ENCODE data around the gene RALA.
"Not testable (repeated sequence)": the region's sequence is repeated elsewhere in the genome, so short reads cannot be mapped to it uniquely, and the experiment has no call there.

The RALA gene

DNA sequence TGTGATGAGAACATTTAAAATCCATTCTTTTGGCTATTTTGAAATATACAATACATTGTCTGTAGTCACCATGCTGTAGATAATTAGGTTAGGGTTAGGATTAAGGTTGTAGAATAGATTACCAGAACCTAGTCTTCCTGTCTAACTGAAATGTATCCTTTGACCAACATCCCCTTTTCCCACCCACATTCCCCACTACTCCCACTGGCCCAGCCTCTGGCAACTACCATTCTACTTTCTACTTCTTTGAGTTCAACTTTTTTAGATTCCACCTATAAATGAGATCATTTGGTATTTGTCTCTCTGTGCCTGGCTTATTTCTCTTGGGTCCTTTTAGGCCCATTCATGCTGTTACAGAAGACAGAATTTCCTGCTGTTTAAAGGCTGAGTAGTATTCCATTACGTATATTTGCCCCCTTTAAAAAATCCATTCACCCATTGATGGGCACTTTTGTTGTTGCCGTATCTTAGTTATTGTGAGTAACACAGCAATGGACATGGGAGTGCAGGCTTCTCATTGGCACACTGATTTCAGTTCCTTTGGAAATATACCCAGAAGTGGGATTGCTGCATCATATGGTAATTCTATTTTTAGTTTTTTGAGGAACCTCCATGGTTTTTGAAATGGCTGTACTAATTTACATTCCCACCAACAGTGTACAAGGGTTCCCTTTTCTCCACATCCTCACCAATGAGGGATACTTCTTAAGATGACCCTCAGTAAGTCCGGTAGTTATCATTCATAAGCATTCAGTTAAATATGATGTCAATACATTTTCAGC lies 104.0 kb downstream of the RALA start:
- DNase-seq (ENCODE audit: low read depth in 2 of 2), result no peak

GRCh38 chr7:39732837-39733804 lies 109.7 kb downstream of the RALA start:
- peak; percentile 93 to 97 for DNase-seq (ENCODE audit: low read depth in 2 of 2)

DNA sequence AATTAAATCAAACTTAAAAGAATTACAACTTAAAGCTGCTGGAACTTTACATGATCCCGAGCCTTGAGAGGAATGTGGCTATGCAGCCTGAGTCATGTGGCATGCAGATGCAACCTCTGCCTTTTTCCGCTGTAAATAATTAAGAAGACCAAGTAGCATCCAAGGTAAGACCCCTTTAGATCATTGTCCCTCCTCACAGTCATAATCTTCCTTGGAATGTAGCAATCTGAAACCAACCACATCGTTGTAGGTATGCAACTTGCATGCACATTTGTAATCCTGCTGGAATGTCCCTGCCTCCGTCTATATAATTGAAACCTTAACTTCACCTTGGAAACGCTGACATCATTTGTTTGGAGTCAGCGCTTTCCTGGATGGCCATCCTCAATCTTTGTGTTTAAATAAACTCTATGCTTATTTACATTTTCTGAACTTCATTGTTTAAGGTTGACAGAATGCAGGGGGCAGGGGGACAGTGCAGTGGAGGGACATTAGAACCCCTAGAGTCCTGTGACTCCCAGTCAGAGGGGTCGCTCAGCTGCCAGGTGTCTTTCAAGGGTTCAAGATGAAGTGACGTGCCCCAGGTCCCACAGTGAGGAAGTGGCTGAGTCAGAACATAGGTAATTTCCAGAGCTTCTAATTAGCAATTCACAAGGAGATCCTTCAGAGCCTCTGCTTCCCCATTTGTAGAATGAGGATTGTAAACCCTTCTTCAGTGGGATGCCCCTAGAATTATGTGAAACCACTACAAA lies 110.7 kb downstream of the RALA start:
- DNase-seq (ENCODE audit: low read depth in 2 of 2), result no peak

- no peak for DNase-seq (ENCODE audit: low read depth in 2 of 2)
Observed at GRCh38 chr7:39734633-39735004, 111.2 kb downstream of the RALA start.

DNA sequence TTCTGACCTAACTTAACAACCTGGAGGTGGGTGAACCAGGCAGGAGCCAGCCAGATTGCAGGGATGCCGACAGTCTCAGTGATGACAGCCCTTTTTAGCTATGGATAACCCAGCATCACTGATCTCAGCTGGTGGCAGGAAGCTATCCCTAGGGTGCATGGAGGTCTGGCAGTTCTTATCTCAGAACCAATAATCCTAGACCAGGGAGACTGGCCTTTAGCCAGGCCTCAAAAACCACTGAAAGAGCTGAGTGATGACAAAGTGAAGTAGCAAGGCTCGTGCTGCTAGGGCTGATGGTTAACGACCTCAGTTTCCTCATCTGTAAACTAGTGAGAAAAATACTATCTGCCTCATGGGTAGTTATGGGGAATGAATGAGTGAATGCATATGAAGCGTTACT lies 112.5 kb downstream of the RALA start:
- no peak for DNase-seq (ENCODE audit: low read depth in 2 of 2)

DNA sequence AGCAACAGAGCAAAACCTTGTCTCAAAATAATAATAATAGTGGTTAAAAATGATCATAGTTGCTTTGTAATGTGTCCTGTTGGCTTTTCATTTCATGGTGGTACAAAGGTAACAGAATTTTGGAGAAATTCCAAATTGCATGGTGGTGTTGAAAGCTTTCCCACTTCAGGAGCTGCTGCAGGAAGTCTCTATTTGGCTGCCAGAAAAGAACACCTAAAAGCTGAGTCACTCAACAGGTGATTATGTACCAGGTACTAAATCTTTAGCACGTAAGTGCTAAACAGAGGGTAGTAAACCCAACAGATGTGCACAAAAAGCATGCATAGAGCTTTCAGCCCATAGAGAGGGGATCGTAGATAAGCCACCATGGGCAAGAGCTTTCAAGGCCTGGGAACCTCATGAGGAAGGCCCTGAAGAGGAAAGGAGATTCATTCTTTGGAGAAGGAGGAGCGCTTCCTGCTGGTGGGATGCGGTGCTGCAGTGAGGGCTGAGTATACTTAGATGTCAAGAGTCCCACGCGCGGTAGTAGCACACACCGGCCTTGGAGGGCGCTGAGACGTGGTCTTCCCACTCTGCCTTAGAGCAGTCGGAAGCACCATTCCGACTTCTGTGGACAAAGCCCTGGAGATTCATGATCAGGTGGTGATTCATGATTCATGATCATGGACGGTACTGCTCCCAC lies 118.7 kb downstream of the RALA start:
- peak; percentile 19 to 41 for DNase-seq (ENCODE audit: low read depth in 2 of 2)

GRCh38 chr7:39744620-39745019 lies 121.2 kb downstream of the RALA start:
- DNase-seq (ENCODE audit: low read depth in 2 of 2), result no peak

DNA sequence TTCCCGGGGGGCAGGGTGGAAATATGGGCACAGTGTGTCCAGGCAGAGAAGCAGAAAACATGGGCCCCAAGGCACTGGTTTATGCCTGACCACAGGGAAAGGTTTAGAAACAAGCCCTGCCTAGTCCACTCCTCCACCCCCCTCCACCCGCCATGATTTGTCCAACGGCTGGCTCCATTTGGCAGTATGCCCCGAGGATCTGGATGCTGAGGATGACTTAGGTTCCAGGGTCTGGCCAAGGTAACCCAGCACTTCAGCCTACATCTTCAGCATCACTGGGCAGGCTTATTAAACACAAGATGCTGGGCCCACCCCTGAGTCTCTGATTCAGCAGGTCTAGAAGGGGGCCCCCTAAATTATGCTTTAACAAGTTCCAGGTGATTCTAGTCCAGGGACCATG lies 121.9 kb downstream of the RALA start:
- DNase-seq (ENCODE audit: low read depth in 2 of 2), result no peak

DNA sequence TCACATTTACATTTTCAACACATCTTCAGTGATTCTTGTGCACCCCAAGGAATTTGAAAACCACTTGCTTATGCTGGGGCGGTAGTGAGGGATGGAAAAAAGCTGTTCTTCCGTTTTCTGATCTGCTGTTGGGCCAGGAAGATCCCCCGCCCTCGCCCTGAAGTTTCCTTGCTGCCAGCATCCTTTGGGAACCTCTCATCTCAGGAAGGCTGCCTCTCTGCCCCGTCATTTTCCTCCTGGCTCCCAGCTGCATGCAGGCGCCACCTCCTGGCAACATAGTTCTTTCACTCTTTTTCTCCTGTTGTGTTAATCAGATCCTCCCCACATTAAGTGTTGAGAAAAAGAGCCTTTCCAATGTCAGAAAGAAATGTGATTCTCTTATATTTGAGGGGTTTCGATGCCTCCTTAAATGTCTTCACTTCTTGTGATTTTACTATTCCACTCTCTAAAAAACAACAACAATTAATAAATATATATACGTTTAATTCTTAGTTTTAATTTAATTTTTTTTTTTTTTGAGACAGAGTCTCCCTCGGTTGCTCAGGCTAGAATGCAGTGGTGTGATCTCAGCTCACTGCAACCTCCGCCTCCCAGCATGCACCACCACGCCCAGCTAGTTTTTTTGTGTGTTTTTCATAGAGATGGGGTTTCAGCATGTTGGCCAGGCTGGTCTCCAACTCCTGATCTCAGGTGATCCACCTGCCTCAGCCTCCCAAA lies 122.9 kb downstream of the RALA start:
- peak; percentile 37 to 40 for DNase-seq (ENCODE audit: low read depth in 2 of 2)

- no peak for DNase-seq (ENCODE audit: low read depth in 2 of 2)
Observed at GRCh38 chr7:39749177-39749576, 125.8 kb downstream of the RALA start.

DNA sequence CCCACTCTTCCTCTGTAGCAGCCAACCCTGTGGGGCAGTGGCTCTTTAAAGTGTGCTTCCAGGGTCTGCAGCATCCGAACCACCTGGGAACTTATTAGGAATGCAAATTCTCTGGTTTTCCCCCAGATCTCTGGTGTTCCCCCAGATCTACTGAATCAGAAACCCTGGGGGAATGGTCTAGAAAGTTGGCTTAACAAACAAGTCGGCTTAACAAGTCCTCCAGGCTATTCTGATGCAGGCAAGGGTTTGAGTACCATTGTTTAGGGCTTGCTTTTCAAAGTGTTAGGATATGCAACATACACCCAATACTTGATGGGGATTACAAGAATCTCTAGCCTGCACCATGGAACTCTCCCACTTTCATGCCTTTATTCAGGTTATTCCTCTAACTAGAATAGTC lies 126.3 kb downstream of the RALA start:
- DNase-seq (ENCODE audit: low read depth in 2 of 2), result no peak

- DNase-seq (ENCODE audit: low read depth in 2 of 2), result no peak
Observed at GRCh38 chr7:39750253-39751077, 127.1 kb downstream of the RALA start.

DNA sequence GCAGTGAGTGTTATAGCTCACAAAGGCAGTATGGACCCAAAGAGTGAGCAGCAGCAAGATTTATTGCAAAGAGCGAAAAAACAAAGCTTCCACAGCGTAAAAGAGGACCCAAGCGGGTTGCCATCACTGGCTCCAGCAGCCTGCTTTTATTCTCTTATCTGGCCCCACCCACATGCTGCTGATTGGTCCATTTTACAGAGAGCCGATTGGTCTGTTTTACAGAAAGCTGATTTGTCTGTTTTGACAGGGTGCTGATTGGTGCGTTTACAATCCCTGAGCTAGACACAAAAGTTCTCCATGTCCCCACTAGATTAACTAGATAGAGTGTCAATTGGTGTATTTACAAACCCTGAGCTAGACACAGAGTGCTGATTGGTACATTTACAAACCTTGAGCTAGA lies 129.9 kb downstream of the RALA start:
- DNase-seq (ENCODE audit: low read depth in 2 of 2), result not testable (repeated sequence)

DNA sequence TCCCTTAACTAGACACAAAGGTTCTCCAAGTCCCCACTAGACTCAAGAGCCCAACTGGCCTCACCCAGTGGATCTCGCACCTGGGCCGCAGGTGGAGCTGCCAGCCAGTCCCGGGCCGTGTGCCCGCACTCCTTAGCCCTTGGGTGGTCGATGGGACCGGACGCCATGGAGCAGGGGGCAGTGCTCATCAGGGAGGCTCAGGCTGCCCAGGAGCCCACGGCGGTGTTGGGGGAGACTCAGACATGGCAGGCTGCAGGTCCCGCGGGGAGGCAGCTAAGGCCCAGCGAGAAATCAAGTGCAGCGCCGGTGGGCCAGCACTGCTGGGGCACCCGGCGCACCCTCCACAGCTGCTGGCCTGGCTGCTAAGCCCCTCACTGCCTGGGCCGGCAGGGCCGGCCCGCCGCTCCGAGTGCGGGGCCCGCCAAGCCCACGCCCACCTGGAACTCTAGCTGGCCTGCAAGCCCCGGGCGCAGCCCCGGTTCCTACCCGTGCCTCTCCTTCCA lies 130.5 kb downstream of the RALA start:
- no peak for DNase-seq (ENCODE audit: low read depth in 2 of 2)

- no peak for DNase-seq (ENCODE audit: low read depth in 2 of 2)
Observed at GRCh38 chr7:39754326-39755120, 131.2 kb downstream of the RALA start.

GRCh38 chr7:39757604-39758003 lies 134.2 kb downstream of the RALA start:
- DNase-seq (ENCODE audit: low read depth in 2 of 2), result no peak
